ENCODE results near the gene CYBC1.

The CYBC1 gene

DNA sequence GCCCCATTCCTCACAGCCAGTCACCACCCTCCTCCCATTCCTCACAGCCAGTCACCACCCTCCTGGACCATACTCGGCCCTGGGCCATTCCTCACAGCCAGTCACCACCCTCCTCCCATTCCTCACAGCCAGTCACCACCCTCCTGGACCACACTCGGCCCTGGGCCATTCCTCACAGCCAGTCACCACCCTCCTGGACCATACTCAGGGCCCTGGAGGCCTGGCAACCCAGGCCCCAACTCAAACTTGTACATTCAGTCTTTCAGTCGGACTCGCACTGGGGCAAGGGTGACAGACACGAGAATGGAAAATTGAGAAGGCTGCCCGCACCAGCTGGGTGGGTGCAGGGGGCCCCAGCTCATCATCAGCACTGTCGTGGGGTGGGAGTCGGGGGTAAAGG, 38.6 kb upstream of the CYBC1 start:
- TF ChIP-seq, protein P1, sequence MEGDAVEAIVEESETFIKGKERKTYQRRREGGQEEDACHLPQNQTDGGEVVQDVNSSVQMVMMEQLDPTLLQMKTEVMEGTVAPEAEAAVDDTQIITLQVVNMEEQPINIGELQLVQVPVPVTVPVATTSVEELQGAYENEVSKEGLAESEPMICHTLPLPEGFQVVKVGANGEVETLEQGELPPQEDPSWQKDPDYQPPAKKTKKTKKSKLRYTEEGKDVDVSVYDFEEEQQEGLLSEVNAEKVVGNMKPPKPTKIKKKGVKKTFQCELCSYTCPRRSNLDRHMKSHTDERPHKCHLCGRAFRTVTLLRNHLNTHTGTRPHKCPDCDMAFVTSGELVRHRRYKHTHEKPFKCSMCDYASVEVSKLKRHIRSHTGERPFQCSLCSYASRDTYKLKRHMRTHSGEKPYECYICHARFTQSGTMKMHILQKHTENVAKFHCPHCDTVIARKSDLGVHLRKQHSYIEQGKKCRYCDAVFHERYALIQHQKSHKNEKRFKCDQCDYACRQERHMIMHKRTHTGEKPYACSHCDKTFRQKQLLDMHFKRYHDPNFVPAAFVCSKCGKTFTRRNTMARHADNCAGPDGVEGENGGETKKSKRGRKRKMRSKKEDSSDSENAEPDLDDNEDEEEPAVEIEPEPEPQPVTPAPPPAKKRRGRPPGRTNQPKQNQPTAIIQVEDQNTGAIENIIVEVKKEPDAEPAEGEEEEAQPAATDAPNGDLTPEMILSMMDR (IDR thresholded peaks at IDR 0.05; ENCODE audit: low read depth, low read length): no peak
- H3K9me3 ChIP-seq: no peaks in the 10 kb centered on the region
- no peak for DNase-seq
- H3K36me3 ChIP-seq: peaks cover 20% of the 10 kb centered on the region
- H3K27me3 ChIP-seq: no peaks in the 10 kb centered on the region
- no peak overlapping the region for H3K4me3 ChIP-seq (ENCODE audit: low read depth, low read length)
- H3K4me1 ChIP-seq: peaks cover 3% of the 10 kb centered on the region

DNA sequence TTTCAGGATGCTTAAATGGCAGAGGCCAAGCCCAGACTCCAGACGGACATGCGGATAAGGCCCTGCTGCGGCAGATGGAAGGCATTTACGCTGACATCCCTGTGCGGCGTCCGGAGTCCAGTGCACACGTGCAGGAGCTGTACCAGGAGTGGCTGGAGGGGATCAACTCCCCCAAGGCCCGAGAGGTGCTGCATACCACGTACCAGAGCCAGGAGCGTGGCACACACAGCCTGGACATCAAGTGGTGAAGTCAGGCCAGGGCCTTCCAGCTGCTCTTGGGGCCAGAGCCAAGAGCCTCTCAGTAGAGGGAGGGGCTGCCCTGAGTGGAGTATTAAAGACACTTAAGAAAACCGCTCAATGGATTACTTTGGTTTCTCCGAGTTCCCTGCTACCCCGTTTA, 37.4 kb upstream of the CYBC1 start:
- no peaks in the 10 kb centered on the region for H3K9me3 ChIP-seq
- H3K4me3 ChIP-seq (ENCODE audit: low read depth, low read length): no peak overlapping the region
- H3K27me3 ChIP-seq: no peaks in the 10 kb centered on the region
- no peaks in the 10 kb centered on the region for H3K4me1 ChIP-seq
- TF ChIP-seq, protein P1 (IDR thresholded peaks at IDR 0.05; ENCODE audit: low read depth, low read length): no peak
- DNase-seq: no peak
- H3K36me3 ChIP-seq: peaks cover 23% of the 10 kb centered on the region

DNA sequence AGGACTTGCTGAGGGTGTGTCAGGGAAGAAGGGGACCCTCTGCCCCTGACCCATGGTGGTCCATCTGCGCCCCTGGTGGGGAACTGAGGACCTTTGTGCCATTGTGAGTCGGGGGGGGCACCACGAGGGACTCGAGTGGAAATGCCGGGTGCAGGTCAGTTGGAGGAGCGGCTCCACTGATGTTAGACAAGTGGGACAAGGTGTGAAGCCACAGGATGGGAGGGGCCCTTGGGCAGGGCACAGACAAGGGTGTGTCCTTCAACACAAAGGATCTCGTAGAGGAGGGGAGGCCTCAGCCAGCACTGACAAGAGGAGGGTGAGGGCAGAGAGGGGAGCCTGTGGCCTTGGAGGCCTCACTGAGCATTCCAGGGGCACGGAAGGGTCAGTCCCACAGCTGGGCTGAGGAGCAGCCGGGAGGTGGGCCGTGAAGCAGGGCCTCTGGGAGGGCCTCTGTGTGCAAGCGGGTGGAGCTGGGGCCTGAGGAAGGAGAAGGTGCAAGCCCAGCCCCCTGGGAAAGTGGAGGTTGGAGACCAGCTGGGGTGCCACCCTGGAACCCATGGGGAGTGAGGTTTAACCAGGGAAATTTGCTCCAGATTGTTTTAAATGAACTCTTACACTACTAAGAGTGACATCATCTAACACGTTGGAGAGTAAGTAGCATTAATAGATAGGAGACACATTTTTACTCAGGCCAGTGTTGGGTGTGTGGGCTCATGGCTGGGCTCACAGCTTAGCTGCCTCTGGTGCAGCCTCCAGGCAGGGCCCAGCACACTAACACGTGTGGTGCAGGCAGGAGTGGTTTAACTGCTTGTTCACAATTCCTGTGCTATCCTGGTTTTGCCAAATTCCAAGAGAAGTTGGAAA, 35.9 kb upstream of the CYBC1 start:
- TF ChIP-seq, protein P1 (IDR thresholded peaks at IDR 0.05; ENCODE audit: low read depth, low read length): no peak
- no peak for DNase-seq
- no peaks in the 10 kb centered on the region for H3K9me3 ChIP-seq
- H3K4me3 ChIP-seq (ENCODE audit: low read depth, low read length): no peak overlapping the region
- no peaks in the 10 kb centered on the region for H3K27me3 ChIP-seq
- no peaks in the 10 kb centered on the region for H3K4me1 ChIP-seq
- H3K36me3 ChIP-seq: peaks cover 32% of the 10 kb centered on the region

DNA sequence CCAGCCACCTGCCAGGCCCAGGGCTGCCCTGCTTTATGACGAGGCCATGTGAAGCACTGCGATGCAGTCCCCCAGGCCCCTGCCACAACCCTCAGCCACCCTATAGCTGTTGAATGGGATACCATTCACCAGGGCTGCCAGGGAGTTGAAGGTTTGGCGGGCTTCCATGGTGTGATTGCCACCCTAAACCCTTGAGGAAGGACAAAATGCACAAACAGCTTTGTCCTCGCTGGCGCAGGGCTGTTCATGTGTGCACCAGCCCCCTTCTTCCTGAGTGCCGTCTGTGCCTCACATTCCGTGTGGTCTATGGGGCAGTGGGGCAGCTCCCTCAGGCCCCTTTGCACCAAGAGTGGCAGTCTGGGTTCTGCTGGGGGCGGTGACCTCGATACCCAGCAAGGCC, 33.3 kb upstream of the CYBC1 start:
- no peaks in the 10 kb centered on the region for H3K4me1 ChIP-seq
- TF ChIP-seq, protein P1 (IDR thresholded peaks at IDR 0.05; ENCODE audit: low read depth, low read length): no peak
- H3K4me3 ChIP-seq (ENCODE audit: low read depth, low read length): no peak overlapping the region
- H3K9me3 ChIP-seq: no peaks in the 10 kb centered on the region
- H3K36me3 ChIP-seq: peaks cover 57% of the 10 kb centered on the region
- DNase-seq: no peak
- H3K27me3 ChIP-seq: no peaks in the 10 kb centered on the region

DNA sequence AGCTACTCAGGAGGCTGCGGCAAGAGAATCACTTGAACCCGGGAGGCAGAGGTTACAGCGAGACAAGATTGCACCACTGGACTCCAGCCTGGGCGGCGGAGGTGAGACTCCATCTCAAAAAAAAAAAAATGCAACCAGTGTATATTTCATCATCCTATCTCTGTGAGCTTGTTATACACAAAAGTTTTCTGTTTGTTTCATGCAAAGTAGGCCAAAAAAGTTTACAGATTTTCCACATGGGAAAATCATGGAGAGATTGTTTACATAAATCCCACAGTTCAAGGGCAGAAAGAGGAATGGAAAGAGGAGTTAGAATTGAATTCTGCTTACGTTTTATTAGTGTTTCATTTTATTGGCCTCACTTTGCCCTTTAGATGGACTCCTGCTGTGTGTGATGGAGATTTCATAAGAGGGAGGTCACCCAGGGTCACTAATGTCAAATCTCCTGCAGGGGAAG, 32.7 kb upstream of the CYBC1 start:
- no peaks in the 10 kb centered on the region for H3K27me3 ChIP-seq
- TF ChIP-seq, protein P1 (IDR thresholded peaks at IDR 0.05; ENCODE audit: low read depth, low read length): no peak
- H3K9me3 ChIP-seq: no peaks in the 10 kb centered on the region
- DNase-seq: no peak
- H3K4me3 ChIP-seq (ENCODE audit: low read depth, low read length): no peak overlapping the region
- H3K4me1 ChIP-seq: no peaks in the 10 kb centered on the region
- peaks cover 63% of the 10 kb centered on the region for H3K36me3 ChIP-seq

DNA sequence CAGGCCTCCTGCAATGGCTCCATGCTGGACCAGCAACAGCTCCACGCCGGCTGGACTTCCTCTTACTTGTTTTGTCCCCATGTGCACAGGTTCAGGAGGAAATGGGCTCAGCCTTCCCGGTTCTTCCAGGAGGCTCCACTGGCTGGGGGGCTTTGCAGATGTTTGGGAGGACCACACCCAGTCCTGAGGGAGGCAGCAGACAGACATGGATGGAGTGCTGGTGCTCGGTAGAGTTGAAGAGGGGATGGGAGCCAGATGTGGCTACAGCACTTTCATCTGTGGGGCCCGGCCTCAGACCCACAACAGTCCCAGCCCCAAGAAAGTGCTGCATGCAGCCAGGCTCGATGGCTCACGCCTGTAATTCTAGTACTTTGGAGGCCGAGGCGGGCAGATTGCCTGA, 29.8 kb upstream of the CYBC1 start:
- no peak for DNase-seq
- Histone ChIP-seq H3K9me3 (no peaks in the 10 kb centered on the region), H3K27me3 (no peaks in the 10 kb centered on the region), H3K4me1 (no peaks in the 10 kb centered on the region), H3K36me3 (peaks cover 65% of the 10 kb centered on the region), H3K4me3 (ENCODE audit: low read depth, low read length) (no peak overlapping the region)
- TF ChIP-seq, protein P1 (IDR thresholded peaks at IDR 0.05; ENCODE audit: low read depth, low read length): no peak
